Suprapubic skin (tissue), 4 donors: ENCODE measurements around the gene ATP13A3.

Experiments used
- POLR2A ChIP-seq, 2 donors: fragments of 450-650 bp; IDR thresholded peaks; one replicate each; pipeline ENCODE4 v1.6.1; 2017; ENCODE audit warnings: antibody characterized with exemption in 2 of 2, mild to moderate bottlenecking in 2 of 2, moderate library complexity in 2 of 2
- POLR2AphosphoS5 ChIP-seq, 3 donors: sonication (generic); formaldehyde crosslinking; IDR thresholded peaks; one replicate each; pipeline ENCODE4 v1.6.1; 2017; ENCODE audit warnings: antibody characterized with exemption in 3 of 3
- TF ChIP-seq, protein P1 (sequence below), 2 donors: fragments of 200-600 bp in 1 of 2; fragments of 450-650 bp in 1 of 2; sonication (generic) in 1 of 2; IDR thresholded peaks; one replicate each; pipeline ENCODE4 v1.5.1; 2016 to 2019; ENCODE audit warnings: antibody characterized with exemption in 2 of 2, mild to moderate bottlenecking in 1 of 2, moderate library complexity in 1 of 2

DNA sequence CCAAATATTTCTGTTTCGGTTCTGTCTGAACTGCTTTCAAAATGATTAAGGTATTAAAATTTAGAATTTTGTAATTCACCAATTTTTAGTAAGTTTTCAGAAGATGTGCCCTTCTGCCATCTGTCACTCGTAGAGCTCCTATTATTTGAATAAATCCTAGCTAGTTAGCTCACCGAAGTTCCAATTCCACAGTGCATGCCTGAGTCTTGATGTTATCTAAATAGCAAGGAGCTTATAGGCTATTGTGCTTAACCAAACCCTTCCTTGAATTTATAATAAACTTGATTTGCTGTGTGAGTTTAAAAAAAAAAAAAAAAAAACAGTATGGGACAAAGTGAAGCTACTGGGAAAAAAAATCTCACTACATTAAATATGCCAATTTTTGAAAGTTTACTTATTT is 18.7 kb downstream of the ATP13A3 start:
- TF ChIP-seq POLR2AphosphoS5 (IDR thresholded peaks at IDR 0.05): no peak
- TF ChIP-seq POLR2A (IDR thresholded peaks at IDR 0.05): no peak
- TF ChIP-seq, protein P1, sequence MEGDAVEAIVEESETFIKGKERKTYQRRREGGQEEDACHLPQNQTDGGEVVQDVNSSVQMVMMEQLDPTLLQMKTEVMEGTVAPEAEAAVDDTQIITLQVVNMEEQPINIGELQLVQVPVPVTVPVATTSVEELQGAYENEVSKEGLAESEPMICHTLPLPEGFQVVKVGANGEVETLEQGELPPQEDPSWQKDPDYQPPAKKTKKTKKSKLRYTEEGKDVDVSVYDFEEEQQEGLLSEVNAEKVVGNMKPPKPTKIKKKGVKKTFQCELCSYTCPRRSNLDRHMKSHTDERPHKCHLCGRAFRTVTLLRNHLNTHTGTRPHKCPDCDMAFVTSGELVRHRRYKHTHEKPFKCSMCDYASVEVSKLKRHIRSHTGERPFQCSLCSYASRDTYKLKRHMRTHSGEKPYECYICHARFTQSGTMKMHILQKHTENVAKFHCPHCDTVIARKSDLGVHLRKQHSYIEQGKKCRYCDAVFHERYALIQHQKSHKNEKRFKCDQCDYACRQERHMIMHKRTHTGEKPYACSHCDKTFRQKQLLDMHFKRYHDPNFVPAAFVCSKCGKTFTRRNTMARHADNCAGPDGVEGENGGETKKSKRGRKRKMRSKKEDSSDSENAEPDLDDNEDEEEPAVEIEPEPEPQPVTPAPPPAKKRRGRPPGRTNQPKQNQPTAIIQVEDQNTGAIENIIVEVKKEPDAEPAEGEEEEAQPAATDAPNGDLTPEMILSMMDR (IDR thresholded peaks at IDR 0.05): no peak
